Peyer's patch (tissue), 4 donors: ENCODE data around the gene ACOX2. TPM values are rescaled to one million over a fixed set of nuclear protein-coding genes. Genes with fewer than 3 reads are reported as not detected.

Experiments used
- DNase-seq, 3 donors: peaks; one replicate each; pipeline ENCODE4 v3.0.0-alpha.2; 2017 to 2019
- H3K27ac ChIP-seq, 4 donors: fragments of 200-600 bp; sonication (generic); one replicate each; pipeline ENCODE4 v1.5.1; 2016 to 2019
- H3K27me3 ChIP-seq, 2 donors: fragments of 200-600 bp; sonication (generic); one replicate each; pipeline ENCODE4 v1.5.1; 2019
- H3K36me3 ChIP-seq, 3 donors: fragments of 200-600 bp; sonication (generic); one replicate each; pipeline ENCODE4 v1.5.1; 2016 to 2019
- H3K4me1 ChIP-seq, 4 donors: fragments of 200-600 bp; sonication (generic); one replicate each; pipeline ENCODE4 v1.5.1; 2016 to 2019
- H3K4me3 ChIP-seq, 4 donors: fragments of 200-600 bp; sonication (generic); 1 replicate in 3 of 4; 2 replicates in 1 of 4; pipeline ENCODE4 v1.5.1; 2016 to 2019; ENCODE audit warnings: mild to moderate bottlenecking in 1 of 4
- H3K9me3 ChIP-seq, 4 donors: fragments of 200-600 bp; sonication (generic); one replicate each; pipeline ENCODE4 v1.5.1; 2016 to 2019; ENCODE audit warnings: mild to moderate bottlenecking in 1 of 4
- CTCF ChIP-seq, 6 experiments: fragments of 450-650 bp in 4 of 6; fragments of 200-600 bp in 2 of 6; sonication (generic) in 1 of 6; IDR thresholded peaks; one replicate each; pipeline ENCODE4 v1.5.1; 2017 to 2019; ENCODE audit warnings: antibody characterized with exemption in 6 of 6, mild to moderate bottlenecking in 3 of 6, moderate library complexity in 1 of 6
- POLR2A ChIP-seq, 2 donors: fragments of 450-650 bp; IDR thresholded peaks; one replicate each; pipeline ENCODE4 v1.5.1; 2017; ENCODE audit warnings: antibody characterized with exemption in 2 of 2, mild to moderate bottlenecking in 2 of 2, moderate library complexity in 2 of 2
- total RNA-seq, 4 donors: library from RNA; depleted of rRNA; stranded (reverse); fragments of >200 nt; gene quantifications; one replicate each; pipeline ENCODE4 v1.1.0, GENCODE V29; 2016

The ACOX2 gene
- total RNA-seq, 4 donors from 2014 or later = 54.5 to 162 (median 142) TPM

DNA sequence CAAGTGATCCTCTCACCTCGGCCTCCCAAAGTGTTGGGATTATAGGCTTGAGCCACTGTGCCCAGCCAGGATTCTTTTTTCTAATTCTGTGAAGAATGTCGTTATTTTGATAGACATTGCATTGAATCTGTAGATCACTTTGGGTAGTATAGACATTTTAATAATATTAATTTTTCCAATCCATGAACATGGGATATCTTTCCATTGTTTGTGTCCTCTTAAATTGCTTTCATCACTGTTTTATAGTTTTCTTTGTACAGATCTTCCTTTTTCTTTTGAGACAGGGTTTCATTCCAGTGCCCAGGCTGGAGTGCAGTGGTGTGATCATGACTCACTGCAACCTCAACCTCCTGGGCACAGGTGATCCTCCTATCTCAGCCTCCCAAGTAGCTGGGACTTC, 56.7 kb downstream of the ACOX2 start:
- Histone ChIP-seq H3K4me3 (no peak overlapping the region), H3K4me1 (no peaks in the 10 kb centered on the region), H3K36me3 (no peaks in the 10 kb centered on the region), H3K9me3 (no peaks in the 10 kb centered on the region), H3K27ac (no peak overlapping the region), H3K27me3 (no peaks in the 10 kb centered on the region)
- TF ChIP-seq POLR2A (IDR thresholded peaks at IDR 0.05) (no peak), CTCF (IDR thresholded peaks at IDR 0.05) (no peak)
- no peak for DNase-seq

GRCh38 chr3:58478781-58479180, 58.2 kb downstream of the ACOX2 start:
- DNase-seq = no peak
- H3K4me1 ChIP-seq = no peaks in the 10 kb centered on the region
- H3K4me3 ChIP-seq = no peak overlapping the region
- no peaks in the 10 kb centered on the region for H3K9me3 ChIP-seq
- no peak overlapping the region for H3K27ac ChIP-seq
- TF ChIP-seq POLR2A (IDR thresholded peaks at IDR 0.05) (no peak), CTCF (IDR thresholded peaks at IDR 0.05) (no peak)
- no peaks in the 10 kb centered on the region for H3K36me3 ChIP-seq
- H3K27me3 ChIP-seq = no peaks in the 10 kb centered on the region

DNA sequence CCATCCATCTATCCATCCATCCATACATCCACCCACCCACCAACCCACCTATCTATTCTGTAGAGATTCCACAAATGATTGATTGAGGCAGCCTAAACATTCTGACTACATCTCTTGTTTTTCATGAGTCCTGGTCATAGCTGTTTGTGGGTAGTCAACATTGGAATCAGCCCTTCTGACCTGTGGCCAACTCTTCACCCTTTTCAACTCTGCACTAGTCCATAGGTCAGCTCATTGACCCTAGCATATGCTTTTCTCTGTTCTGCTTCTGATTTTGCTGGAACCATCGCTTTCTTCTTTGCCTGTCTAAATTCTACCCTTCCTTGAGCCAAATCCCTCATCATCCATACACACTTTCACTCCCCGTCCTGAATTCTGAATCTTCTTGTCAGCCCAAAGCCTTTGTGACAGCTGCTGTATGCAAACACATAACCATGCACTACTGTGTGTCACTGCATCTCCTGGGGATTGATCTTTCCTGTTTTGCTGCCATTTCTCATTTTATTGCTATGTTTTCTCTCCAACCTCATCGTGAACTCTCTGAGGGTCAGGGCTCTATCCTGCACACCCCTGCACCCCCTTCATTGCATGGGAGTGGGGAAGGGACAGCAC, 61.9 kb downstream of the ACOX2 start:
- no peaks in the 10 kb centered on the region for H3K27me3 ChIP-seq
- TF ChIP-seq POLR2A (IDR thresholded peaks at IDR 0.05) (no peak), CTCF (IDR thresholded peaks at IDR 0.05) (no peak)

GRCh38 chr3:58474348-58474911, 62.6 kb downstream of the ACOX2 start:
- H3K27ac ChIP-seq = no peak overlapping the region
- no peak overlapping the region for H3K4me3 ChIP-seq
- DNase-seq = no peak
- no peaks in the 10 kb centered on the region for H3K36me3 ChIP-seq
- no peaks in the 10 kb centered on the region for H3K9me3 ChIP-seq
- TF ChIP-seq POLR2A (IDR thresholded peaks at IDR 0.05) (no peak), CTCF (IDR thresholded peaks at IDR 0.05) (no peak)
- no peaks in the 10 kb centered on the region for H3K27me3 ChIP-seq
- H3K4me1 ChIP-seq = peaks cover 0 to 12% (median 2%) of the 10 kb centered on the region in 4 donors

More for the DNA sequence above, 61.9 kb downstream of the ACOX2 start:
- no peak overlapping the region for H3K4me3 ChIP-seq
- no peaks in the 10 kb centered on the region for H3K9me3 ChIP-seq
- H3K4me1 ChIP-seq = peaks cover 0 to 10% (median 2%) of the 10 kb centered on the region in 4 donors
- no peak for DNase-seq
- no peaks in the 10 kb centered on the region for H3K36me3 ChIP-seq
- no peak overlapping the region for H3K27ac ChIP-seq

DNA sequence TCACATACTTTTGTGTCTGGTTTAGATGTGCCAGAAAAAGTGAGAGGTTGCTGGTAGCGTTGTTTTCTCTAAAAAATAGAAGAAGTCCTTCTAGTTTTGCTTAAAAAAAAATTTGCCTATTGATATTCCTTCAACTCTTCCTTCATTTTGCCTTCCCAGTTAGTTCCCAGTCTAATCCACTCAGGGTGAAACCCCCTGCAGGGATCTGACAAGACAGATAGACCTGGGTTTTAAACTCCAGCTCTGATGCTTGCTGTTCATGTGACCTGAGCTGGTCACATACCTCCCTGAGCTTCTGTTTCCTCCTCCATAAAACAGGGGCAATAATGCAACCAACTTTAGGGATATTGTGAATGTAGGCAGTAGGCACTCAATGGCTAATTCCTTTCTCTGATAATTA, 63.7 kb downstream of the ACOX2 start:
- TF ChIP-seq CTCF (IDR thresholded peaks at IDR 0.05) (no peak), POLR2A (IDR thresholded peaks at IDR 0.05) (no peak)
- H3K4me1 ChIP-seq = peaks cover 0 to 12% (median 2%) of the 10 kb centered on the region in 4 donors

More for the DNA sequence above, 63.7 kb downstream of the ACOX2 start:
- no peak overlapping the region for H3K27ac ChIP-seq
- H3K27me3 ChIP-seq = no peaks in the 10 kb centered on the region
- H3K36me3 ChIP-seq = no peaks in the 10 kb centered on the region
- no peak overlapping the region for H3K4me3 ChIP-seq
- H3K9me3 ChIP-seq = no peaks in the 10 kb centered on the region
- DNase-seq = no peak
